ENCODE measurements around the gene FOXC1. TPM values are rescaled to one million over a fixed set of nuclear protein-coding genes. Genes with fewer than 3 reads are reported as not detected.
A peak's percentile ranks its signal among the peaks of the same experiment; 100 is the strongest.

FOXC1 gene
- total RNA-seq, 2 donors from 2014 or later, result 7.1 to 10.1 TPM

GRCh38 chr6:1654054-1654453 lies 44.3 kb downstream of the FOXC1 start:
- no peaks in the 10 kb centered on the region for H3K27me3 Mint-ChIP-seq (ENCODE audit: insufficient read depth)
- no peak for DNase-seq
- no peak overlapping the region for H3K27ac Mint-ChIP-seq
- TF ChIP-seq CTCF (conservative IDR thresholded peaks at IDR 0.05), result no peak
- H3K36me3 Mint-ChIP-seq (ENCODE audit: low read depth), result no peaks in the 10 kb centered on the region
- Histone ChIP-seq H3K4me1 (ENCODE audit: control insufficient read depth, insufficient read depth, low read length) (no peaks in the 10 kb centered on the region), H3K27ac (ENCODE audit: low read depth, low read length) (no peak overlapping the region), H3K9me3 (ENCODE audit: control insufficient read depth, low read length) (no peaks in the 10 kb centered on the region), H3K27me3 (ENCODE audit: control insufficient read depth, insufficient read depth, low read length, poor library complexity, severe bottlenecking) (no peaks in the 10 kb centered on the region), H3K9ac (ENCODE audit: extremely low read depth, low read length, poor library complexity, severe bottlenecking) (no peak overlapping the region), H3K36me3 (ENCODE audit: control insufficient read depth, insufficient read depth, low read length) (no peaks in the 10 kb centered on the region), H3K4me3 (ENCODE audit: low read length) (no peak overlapping the region)
- no peaks in the 10 kb centered on the region for H3K4me1 Mint-ChIP-seq
- no peaks in the 10 kb centered on the region for H3K9me3 Mint-ChIP-seq
- H3K4me3 Mint-ChIP-seq, result no peak overlapping the region
- 91 to 100% methylated on average over 1 to 4 of the region's 4 CpGs for WGBS, 2 experiments (ENCODE audit: insufficient coverage in 1 of 2, insufficient read length in 1 of 2)

- Histone ChIP-seq H3K9me3 (ENCODE audit: control insufficient read depth, low read length) (no peaks in the 10 kb centered on the region), H3K27ac (ENCODE audit: low read depth, low read length) (peak overlapping the region; percentile 2), H3K4me3 (ENCODE audit: low read length) (no peak overlapping the region), H3K4me1 (ENCODE audit: control insufficient read depth, insufficient read depth, low read length) (no peaks in the 10 kb centered on the region), H3K36me3 (ENCODE audit: control insufficient read depth, insufficient read depth, low read length) (no peaks in the 10 kb centered on the region), H3K9ac (ENCODE audit: extremely low read depth, low read length, poor library complexity, severe bottlenecking) (no peak overlapping the region), H3K27me3 (ENCODE audit: control insufficient read depth, insufficient read depth, low read length, poor library complexity, severe bottlenecking) (no peaks in the 10 kb centered on the region)
- DNase-seq, result no peak
- Mint-ChIP-seq H3K9me3 (no peaks in the 10 kb centered on the region), H3K4me1 (no peaks in the 10 kb centered on the region), H3K27ac (no peak overlapping the region), H3K4me3 (no peak overlapping the region), H3K36me3 (ENCODE audit: low read depth) (no peaks in the 10 kb centered on the region), H3K27me3 (ENCODE audit: insufficient read depth) (no peaks in the 10 kb centered on the region)
- WGBS, 2 experiments (ENCODE audit: insufficient coverage in 1 of 2, insufficient read length in 1 of 2), result 88 to 94% methylated on average over 10 to 13 of the region's 13 CpGs
- no peak for TF ChIP-seq CTCF (conservative IDR thresholded peaks at IDR 0.05)
Measured at GRCh38 chr6:1657116-1657770, 47.5 kb downstream of the FOXC1 start.

- Histone ChIP-seq H3K27me3 (ENCODE audit: control insufficient read depth, insufficient read depth, low read length, poor library complexity, severe bottlenecking) (no peaks in the 10 kb centered on the region), H3K9me3 (ENCODE audit: control insufficient read depth, low read length) (no peaks in the 10 kb centered on the region), H3K9ac (ENCODE audit: extremely low read depth, low read length, poor library complexity, severe bottlenecking) (no peak overlapping the region), H3K27ac (ENCODE audit: low read depth, low read length) (no peak overlapping the region), H3K36me3 (ENCODE audit: control insufficient read depth, insufficient read depth, low read length) (no peaks in the 10 kb centered on the region), H3K4me1 (ENCODE audit: control insufficient read depth, insufficient read depth, low read length) (no peaks in the 10 kb centered on the region), H3K4me3 (ENCODE audit: low read length) (no peak overlapping the region)
- DNase-seq, result no peak
- no peak overlapping the region for H3K4me3 Mint-ChIP-seq
- H3K36me3 Mint-ChIP-seq (ENCODE audit: low read depth), result no peaks in the 10 kb centered on the region
- no peak overlapping the region for H3K27ac Mint-ChIP-seq
- H3K27me3 Mint-ChIP-seq (ENCODE audit: insufficient read depth), result no peaks in the 10 kb centered on the region
- TF ChIP-seq CTCF (conservative IDR thresholded peaks at IDR 0.05), result no peak
- H3K9me3 Mint-ChIP-seq, result no peaks in the 10 kb centered on the region
- no peaks in the 10 kb centered on the region for H3K4me1 Mint-ChIP-seq
- 86 to 90% methylated on average over 5 to 7 of the region's 7 CpGs for WGBS, 2 experiments (ENCODE audit: insufficient coverage in 1 of 2, insufficient read length in 1 of 2)
Measured at GRCh38 chr6:1657771-1658165, 48.1 kb downstream of the FOXC1 start.

Measured in endodermal cell (in vitro differentiated cells).